Stimulated activated CD4-positive, alpha-beta T cell treated with anti-CD3 and anti-CD28 coated beads, TNF-alpha, amount 100 ng/mL, for 1 hour (primary cell): ENCODE measurements around the gene UGT1A10.
"Not testable (repeated sequence)": the region's sequence is repeated elsewhere in the genome, so short reads cannot be mapped to it uniquely, and the experiment has no call there.

Experiments used
- DNase-seq, 3 donors: peaks; one replicate each; pipeline ENCODE4 v3.0.0-alpha.2; 2020; ENCODE audit warnings: low read depth in 3 of 3, low spot score in 1 of 3

Gene UGT1A10

GRCh38 chr2:233636306-233636705, at the start of gene UGT1A10:
TSS of gene UGT1A10 (plus strand) at chr2:233636448. CDS start at chr2:233636523, 75 bp downstream.
- DNase-seq: not testable (repeated sequence)

DNA sequence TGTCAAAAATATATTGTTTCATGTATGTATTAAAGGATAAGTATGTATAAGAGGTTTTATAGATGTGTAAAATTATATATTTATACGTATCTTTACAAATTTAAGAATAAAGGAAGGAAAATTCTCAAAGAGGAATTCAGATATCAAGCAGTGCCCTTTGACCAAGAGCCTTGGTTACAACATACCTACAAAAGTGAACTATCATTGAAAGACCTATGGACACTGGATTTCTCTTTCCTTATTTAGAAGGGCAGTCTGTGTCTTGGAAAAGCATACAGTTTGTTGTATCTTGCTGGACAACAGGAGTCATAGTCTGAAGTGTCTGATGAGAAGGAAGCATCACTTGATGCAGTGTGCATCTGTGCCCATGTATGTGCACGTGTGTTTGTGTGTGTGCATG, 47.8 kb upstream of the UGT1A10 start:
- DNase-seq: no peak

DNA sequence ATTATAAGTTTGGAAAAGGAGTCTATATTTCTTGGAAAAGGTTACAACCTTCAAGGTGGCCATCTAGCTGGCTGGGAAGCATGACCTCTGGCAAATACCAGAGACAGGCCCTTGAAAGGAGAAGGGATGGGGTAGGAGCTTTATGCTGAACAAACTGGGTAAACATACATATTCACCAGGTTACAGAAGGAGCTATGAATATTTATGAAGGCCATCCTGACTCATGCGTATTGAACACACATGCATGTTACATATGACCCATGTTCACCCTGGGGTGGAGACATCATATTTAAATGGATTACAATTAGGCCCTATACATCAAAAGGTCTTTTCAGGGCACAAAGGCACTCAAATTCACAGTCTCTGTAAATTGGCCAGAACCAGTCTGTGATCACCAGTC, 43.5 kb upstream of the UGT1A10 start:
- DNase-seq: not testable (repeated sequence)

DNA sequence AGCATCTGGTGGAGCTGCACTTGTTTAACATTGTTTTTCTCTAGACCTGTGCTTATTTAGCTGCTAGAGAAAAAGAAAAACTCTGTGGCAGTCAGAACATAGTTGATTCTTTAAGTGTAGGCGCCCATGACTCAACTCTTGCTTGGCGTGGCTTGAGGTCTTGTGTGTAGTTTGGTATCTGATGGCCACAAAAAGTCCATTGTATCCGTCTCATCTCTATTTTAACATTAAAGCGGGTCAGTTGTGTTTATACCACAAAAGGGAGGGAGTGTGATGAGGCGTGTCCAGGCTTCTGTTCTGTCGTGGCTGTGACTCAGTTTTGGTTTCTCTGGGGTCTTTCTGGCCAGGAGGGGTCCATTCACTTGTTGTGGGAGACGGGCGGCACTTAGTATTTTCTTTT, 43.0 kb upstream of the UGT1A10 start:
- DNase-seq: no peak

- DNase-seq: no peak
Measured at GRCh38 chr2:233597522-233597921, 38.7 kb upstream of the UGT1A10 start.

GRCh38 chr2:233598952-233599351, 37.3 kb upstream of the UGT1A10 start:
- no peak for DNase-seq

GRCh38 chr2:233600386-233600785, 35.9 kb upstream of the UGT1A10 start:
- no peak for DNase-seq

DNA sequence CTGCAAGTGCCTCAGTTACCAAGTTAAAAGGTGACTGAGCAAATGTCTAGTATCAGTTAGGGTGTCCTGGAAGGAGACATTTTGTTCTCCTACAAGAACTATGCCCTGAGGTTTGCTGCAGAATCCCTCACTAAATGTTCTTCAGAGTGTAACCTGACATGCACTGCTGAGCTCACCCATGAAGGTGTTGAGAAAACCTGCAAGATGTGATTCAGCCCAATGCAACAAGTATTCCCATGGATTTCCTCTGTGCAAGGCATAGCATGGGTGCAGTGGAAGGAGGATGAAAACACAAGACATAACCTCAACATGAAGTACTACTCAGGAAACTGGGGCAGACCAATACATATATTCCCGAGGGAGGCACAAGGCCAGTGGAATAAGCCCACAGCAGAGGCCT, 34.2 kb upstream of the UGT1A10 start:
- DNase-seq: no peak

DNA sequence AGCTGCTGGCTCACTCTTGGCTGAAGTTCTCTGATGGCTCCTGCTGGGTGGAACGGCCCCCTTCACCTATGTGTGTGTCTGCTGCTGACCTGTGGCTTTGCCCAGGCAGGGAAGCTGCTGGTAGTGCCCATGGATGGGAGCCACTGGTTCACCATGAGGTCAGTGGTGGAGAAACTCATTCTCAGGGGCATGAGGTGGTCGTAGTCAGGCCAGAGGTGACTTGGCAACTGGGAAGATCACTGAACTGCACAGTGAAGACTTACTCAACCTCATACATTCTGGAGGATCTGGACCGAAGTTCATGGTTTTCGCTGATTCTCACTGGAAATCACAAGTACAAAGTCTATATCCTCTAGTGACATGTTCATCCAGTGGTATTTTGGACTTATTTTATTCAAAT, 32.7 kb upstream of the UGT1A10 start:
- no peak for DNase-seq

DNA sequence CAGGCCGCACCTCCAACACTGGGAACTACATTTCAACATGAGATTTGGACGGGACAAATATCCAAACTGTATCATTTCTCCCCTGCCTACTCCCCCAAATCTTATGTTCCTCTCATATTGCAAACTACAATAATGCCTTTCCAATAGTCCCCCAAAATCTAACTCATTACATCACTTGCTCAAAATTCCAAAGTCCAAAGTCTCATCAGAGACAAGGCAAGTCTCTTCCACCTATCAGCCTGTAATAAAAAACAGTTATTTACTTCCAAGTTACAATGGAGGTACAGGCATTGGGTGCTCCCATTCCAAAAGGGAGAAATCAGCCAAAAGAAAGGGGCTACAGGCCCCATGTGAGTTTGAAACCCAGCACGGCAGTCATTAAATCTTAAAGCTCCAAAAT, 31.4 kb upstream of the UGT1A10 start:
- no peak for DNase-seq

DNA sequence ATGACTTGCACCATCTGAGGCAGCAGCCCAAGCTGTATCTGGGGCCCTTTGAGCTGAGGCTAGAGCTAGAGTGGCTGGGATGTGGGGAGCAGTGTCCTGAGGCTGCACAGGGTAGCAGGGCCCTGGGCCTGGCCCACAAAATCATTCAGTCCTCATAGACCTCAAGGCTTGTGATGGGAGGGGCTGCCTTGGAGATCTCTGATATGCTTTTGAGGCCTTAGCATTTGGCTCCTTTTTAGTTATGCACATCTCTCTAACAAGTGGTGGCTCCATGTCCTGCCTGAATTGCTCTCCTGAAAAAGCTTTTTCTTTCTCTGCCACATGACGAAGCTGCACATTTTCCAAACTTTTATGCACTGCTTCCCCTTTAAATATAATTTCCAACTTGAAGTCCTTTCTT, 30.6 kb upstream of the UGT1A10 start:
- DNase-seq: no peak

DNA sequence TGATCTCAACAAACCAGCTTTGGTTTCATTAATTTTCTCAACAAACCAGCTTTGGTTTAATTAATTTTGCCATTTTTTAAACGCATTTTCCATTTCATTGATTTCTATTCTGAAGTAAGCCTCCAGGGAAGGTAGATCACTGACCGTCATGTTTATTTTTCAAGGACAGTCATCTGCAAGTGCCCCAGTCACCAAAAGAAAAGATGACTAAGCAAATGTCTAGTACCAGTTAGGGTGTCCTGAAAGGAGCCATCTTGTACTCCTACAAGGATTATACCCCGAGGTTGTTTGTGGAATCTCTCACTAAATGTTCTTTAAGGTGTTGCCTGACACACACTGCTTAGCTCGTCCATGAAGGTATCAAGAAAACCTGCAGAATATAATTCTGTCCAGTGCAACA, 25.0 kb upstream of the UGT1A10 start:
- DNase-seq: no peak

- not testable (repeated sequence) for DNase-seq
Measured at GRCh38 chr2:233617476-233617875, 18.8 kb upstream of the UGT1A10 start, which contains the start of gene UGT1A8. TSS of gene UGT1A8 (plus strand) at chr2:233617633. CDS start at chr2:233617708, 75 bp downstream.

GRCh38 chr2:233620204-233620603, 16.0 kb upstream of the UGT1A10 start:
- DNase-seq: no peak

GRCh38 chr2:233621863-233622262, 14.4 kb upstream of the UGT1A10 start:
- not testable (repeated sequence) for DNase-seq

DNA sequence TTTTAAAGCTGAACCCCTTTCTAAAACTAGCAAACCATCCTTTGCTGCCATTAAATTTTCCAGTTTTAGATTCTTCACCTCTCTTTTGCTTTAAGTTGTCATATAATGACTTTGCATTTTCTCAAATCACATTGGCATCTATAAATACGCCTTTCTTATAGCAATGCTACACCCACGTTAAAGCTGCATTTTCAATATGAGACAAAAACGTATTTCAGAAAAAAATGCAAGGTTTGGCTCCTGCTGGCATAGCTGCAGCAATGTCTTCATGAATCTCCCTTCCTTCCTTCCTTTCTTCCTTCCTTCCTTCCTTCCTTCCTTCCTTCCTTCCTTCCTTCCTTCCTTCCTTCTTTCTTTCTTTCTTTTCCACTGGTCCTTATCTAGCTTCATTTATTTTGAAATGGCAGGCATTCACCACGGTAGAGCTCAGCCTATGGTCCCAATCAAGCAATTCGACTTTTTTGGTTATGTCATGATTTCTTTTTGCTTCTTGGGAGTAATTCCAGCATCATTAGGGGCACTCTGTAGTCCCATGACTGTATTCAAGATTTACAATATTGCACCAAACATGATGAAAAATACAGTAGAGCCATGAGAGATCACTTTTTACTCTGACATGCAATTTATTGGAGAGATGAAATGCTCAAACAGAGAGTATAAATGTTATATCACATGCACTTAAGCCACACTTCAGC, 8.8 kb upstream of the UGT1A10 start:
- no peak for DNase-seq

GRCh38 chr2:233638836-233639235, 2.6 kb downstream of the UGT1A10 start:
- no peak for DNase-seq

DNA sequence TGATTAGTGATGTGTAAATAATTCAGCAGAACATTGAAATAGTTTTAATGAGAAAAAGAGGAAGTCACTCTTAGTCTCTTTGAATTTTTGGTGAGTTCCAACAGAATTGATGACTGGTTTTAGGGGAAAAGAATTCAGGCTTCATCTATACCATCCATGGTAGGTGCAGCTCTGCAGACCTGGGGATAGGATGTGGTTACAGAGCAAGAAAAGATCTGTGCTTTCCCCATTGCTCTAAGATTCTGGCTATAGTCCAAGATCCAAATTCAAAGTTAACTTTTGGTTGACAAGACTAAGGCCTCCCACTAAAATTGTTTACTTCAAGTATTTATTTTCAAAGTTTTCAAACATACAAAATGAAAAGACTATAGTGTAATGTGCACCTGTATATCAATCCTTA, 3.6 kb downstream of the UGT1A10 start:
- no peak for DNase-seq

DNA sequence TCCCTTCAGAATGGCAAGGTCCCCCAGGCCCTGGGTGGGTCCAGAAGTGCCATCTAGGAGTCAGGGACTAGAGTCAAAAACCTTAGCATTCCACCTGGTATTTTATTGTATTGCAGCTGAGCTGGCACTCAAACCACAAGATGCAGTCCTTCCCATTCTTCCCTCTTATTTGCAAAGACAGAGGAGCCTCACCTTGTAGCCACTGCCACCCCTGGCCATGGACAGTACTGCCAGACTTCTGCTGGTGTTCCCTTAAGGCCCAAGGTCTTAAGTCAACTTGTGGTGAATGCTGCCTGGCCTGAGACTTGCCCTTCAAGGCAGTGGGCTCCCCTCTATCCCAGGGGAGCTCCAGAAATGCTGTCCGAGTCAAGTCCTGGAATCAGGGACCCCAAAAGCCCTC, 6.9 kb downstream of the UGT1A10 start:
- no peak for DNase-seq

- not testable (repeated sequence) for DNase-seq
Measured at GRCh38 chr2:233646033-233646432, 9.8 kb downstream of the UGT1A10 start.

DNA sequence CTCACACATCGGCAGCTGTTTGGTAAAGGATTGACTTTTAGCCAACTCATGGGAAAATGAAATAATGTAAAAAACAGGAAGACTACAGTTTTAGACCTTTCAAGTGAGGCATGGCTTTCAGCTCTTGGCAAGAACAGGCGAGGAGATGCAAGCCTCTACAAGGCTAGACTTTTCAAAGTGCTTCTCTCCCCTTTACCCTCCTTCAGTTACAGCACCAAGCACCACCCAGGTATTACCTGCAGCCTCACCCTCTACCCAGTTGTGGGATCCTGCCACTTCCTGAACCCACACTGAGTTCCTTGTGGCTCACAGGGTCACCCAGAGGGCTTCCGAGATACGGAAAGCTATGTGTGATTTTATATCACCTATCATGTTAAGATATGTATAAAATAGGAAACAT, 14.7 kb downstream of the UGT1A10 start:
- DNase-seq: no peak

DNA sequence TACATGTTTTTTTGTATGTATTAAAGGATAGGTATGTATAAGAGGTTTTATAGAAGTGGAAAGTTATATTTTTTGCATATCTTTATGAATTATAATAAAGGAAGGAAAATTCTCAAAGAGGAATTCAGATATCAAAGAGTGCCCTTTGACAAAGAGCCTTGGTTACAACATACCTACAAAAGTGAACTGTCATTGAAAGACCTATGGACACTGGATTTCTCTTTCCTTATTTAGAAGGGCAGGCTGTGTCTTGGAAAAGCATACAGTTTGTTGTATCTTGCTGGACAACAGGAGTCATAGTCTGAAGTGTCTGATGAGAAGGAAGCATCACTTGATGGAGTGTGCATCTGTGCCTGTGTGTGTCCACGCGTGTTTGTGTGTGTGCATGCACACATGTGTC, 15.2 kb downstream of the UGT1A10 start:
- no peak for DNase-seq

DNA sequence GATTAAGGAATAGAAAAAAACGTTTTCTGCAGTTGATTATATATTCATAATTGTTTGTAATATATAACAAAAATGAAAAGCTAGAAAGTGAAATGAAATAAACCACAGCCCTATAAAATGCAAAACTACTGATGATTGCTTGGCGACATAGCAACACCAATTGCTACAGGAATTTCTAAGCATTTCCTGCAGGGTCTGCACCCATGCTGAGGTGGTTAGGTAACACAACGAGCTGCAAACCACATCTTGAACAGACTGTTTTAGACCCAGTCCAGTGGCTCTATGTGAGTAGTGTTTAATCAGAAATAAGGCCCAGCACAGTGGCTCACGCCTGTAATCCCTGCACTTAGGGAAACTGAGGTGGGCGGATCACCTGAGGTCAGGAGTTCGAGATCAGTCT, 18.3 kb downstream of the UGT1A10 start:
- no peak for DNase-seq
